B cell (primary cell): ENCODE measurements around the gene NUP42.

Source experiments
- EZH2 ChIP-seq: IDR thresholded peaks from 2 replicates; pipeline ENCODE4 v1.6.1; 2012; ENCODE audit warnings: borderline replicate concordance, low read depth, mild to moderate bottlenecking, moderate library complexity, low read length; ENCODE audit not compliant: insufficient read depth, poor library complexity, severe bottlenecking
- TF ChIP-seq, protein P1 (sequence below): fragments of 200-600 bp; IDR thresholded peaks from one replicate; pipeline ENCODE4 v1.8.0; 2022; ENCODE audit warnings: antibody characterized with exemption, mild to moderate bottlenecking

DNA sequence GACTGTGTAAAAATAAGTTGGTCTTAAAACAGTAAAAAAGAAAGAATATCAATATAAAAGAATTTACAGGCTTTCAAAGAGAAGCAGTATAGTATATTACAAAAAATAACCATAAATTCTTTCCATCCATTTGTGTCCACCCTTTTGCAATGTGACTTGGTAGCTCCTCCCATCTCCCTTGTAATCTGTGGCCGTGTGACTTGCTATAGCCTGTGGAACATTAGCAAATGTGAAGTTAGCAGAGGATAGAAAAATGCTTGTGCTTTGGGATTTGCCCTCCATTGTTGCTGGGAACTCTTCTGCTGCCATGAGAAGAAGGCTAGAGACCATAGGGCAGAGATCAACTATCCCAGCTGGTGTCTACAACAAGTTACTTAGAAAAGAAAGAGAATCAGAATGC, 46.1 kb upstream of the NUP42 start:
- TF ChIP-seq, protein P1, sequence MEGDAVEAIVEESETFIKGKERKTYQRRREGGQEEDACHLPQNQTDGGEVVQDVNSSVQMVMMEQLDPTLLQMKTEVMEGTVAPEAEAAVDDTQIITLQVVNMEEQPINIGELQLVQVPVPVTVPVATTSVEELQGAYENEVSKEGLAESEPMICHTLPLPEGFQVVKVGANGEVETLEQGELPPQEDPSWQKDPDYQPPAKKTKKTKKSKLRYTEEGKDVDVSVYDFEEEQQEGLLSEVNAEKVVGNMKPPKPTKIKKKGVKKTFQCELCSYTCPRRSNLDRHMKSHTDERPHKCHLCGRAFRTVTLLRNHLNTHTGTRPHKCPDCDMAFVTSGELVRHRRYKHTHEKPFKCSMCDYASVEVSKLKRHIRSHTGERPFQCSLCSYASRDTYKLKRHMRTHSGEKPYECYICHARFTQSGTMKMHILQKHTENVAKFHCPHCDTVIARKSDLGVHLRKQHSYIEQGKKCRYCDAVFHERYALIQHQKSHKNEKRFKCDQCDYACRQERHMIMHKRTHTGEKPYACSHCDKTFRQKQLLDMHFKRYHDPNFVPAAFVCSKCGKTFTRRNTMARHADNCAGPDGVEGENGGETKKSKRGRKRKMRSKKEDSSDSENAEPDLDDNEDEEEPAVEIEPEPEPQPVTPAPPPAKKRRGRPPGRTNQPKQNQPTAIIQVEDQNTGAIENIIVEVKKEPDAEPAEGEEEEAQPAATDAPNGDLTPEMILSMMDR = no peak
- TF ChIP-seq EZH2 = no peak
